Natural killer cell (primary cell): ENCODE data around the gene DDX27. TPM values are rescaled to one million over a fixed set of nuclear protein-coding genes. Genes with fewer than 3 reads are reported as not detected.

ENCODE experiments used
- ATAC-seq, 3 donors: fragments of 150-1000 bp in 2 of 3; fragments of 200-7000 bp in 1 of 3; cut with Tn5 transposase; 1 replicate in 1 of 3; 2 replicates in 2 of 3; pipeline ENCODE4 v1.10.0; 2021; ENCODE audit warnings: mild to moderate bottlenecking in 2 of 3, moderate library complexity in 2 of 3
- DNase-seq, 2 donors: peaks; one replicate each; pipeline versions ENCODE4 v3.0.0 to v3.0.0-alpha.2; 2013 to 2021; ENCODE audit warnings: mixed read lengths in 1 of 2
- H3K27ac ChIP-seq: one replicate; pipeline ENCODE4 v1.5.1; 2013; ENCODE audit warnings: mild to moderate bottlenecking, low read length
- H3K27me3 ChIP-seq: one replicate; pipeline ENCODE4 v1.6.1; 2013; ENCODE audit warnings: low read length; ENCODE audit not compliant: control insufficient read depth, insufficient read depth
- H3K36me3 ChIP-seq: one replicate; pipeline ENCODE4 v1.6.1; 2013; ENCODE audit warnings: low read length; ENCODE audit not compliant: control insufficient read depth, insufficient read depth
- H3K4me1 ChIP-seq: one replicate; pipeline ENCODE4 v1.6.1; 2013; ENCODE audit warnings: low read length; ENCODE audit not compliant: control insufficient read depth, insufficient read depth
- H3K4me3 ChIP-seq: one replicate; pipeline ENCODE4 v1.5.1; 2013; ENCODE audit warnings: low read length
- H3K9me3 ChIP-seq: one replicate; pipeline ENCODE4 v1.6.1; 2013; ENCODE audit warnings: low read length; ENCODE audit not compliant: control insufficient read depth, insufficient read depth
- H3K27ac Mint-ChIP-seq, 2 donors: one replicate each; pipeline ENCODE4 v1.8.0; 2022; ENCODE audit warnings: mild to moderate bottlenecking in 2 of 2, mixed read lengths in 2 of 2, moderate library complexity in 1 of 2
- H3K27me3 Mint-ChIP-seq, 2 donors: one replicate each; pipeline ENCODE4 v1.8.0; 2022; ENCODE audit warnings: low read depth in 2 of 2, mixed read lengths in 2 of 2
- H3K36me3 Mint-ChIP-seq: one replicate; pipeline ENCODE4 v1.8.0; 2022; ENCODE audit warnings: mixed read lengths
- H3K4me1 Mint-ChIP-seq, 2 donors: one replicate each; pipeline ENCODE4 v1.8.0; 2022; ENCODE audit warnings: mixed read lengths in 2 of 2
- H3K4me3 Mint-ChIP-seq: one replicate; pipeline ENCODE4 v1.8.0; 2022; ENCODE audit warnings: mild to moderate bottlenecking, moderate library complexity, mixed read lengths
- H3K9me3 Mint-ChIP-seq, 2 donors: one replicate each; pipeline ENCODE4 v1.8.0; 2022; ENCODE audit warnings: mixed read lengths in 2 of 2
- WGBS: methylation state at CpG from one replicate; pipeline ENCODE4 v1.1.7; 2013; ENCODE audit warnings: missing lambda C conversion rate; ENCODE audit not compliant: insufficient coverage; 5-methylcytosine and 5-hydroxymethylcytosine counted together
- intact Hi-C: fragments of 100-400 bp; cut with micrococcal nuclease; formaldehyde crosslinking; loops from one replicate; pipeline ENCODE4 v1.14.2; 2022
- total RNA-seq, 4 donors: library from RNA; stranded (reverse); fragments of 120-200 nt in 1 of 4; gene quantifications; one replicate each; pipeline versions ENCODE4 v1.2.3 to v1.2.4, GENCODE V29; 2013 to 2022
- TF ChIP-seq, protein P1 (sequence below): fragments of 200-600 bp; IDR thresholded peaks from one replicate; pipeline ENCODE4 v1.8.0; 2022; ENCODE audit warnings: antibody characterized with exemption

The DDX27 gene
- total RNA-seq, 3 donors from 2014 or later (not counting 1 experiment from before 2014, with no cell fraction given) = 71.5 to 91.3 (median 75.9) TPM

DNA sequence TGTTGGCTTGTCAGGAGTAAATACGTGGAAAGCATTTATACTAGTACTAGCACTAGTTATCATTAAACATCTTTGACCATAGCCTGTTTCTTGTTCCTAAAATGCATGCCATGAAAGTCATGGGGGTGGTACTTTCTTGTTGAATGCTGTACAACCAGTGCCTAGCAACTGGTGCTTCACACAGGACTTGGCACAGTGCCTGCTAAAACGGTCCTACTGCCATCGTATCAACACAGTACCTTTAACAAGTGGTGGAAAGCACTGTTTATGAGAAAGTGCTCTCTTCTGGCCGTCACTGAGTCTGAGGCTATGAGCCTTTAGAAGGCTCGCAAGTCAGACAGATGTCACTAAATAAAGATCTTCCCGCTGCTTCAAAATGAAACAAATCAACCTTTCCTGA lies 37.0 kb downstream of the DDX27 start:
- Mint-ChIP-seq H3K4me1 (no peaks in the 10 kb centered on the region), H3K27ac (peak overlapping the region in 1 of 2 donors; percentile 36)
- TF ChIP-seq, protein P1, sequence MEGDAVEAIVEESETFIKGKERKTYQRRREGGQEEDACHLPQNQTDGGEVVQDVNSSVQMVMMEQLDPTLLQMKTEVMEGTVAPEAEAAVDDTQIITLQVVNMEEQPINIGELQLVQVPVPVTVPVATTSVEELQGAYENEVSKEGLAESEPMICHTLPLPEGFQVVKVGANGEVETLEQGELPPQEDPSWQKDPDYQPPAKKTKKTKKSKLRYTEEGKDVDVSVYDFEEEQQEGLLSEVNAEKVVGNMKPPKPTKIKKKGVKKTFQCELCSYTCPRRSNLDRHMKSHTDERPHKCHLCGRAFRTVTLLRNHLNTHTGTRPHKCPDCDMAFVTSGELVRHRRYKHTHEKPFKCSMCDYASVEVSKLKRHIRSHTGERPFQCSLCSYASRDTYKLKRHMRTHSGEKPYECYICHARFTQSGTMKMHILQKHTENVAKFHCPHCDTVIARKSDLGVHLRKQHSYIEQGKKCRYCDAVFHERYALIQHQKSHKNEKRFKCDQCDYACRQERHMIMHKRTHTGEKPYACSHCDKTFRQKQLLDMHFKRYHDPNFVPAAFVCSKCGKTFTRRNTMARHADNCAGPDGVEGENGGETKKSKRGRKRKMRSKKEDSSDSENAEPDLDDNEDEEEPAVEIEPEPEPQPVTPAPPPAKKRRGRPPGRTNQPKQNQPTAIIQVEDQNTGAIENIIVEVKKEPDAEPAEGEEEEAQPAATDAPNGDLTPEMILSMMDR = no peak

DNA sequence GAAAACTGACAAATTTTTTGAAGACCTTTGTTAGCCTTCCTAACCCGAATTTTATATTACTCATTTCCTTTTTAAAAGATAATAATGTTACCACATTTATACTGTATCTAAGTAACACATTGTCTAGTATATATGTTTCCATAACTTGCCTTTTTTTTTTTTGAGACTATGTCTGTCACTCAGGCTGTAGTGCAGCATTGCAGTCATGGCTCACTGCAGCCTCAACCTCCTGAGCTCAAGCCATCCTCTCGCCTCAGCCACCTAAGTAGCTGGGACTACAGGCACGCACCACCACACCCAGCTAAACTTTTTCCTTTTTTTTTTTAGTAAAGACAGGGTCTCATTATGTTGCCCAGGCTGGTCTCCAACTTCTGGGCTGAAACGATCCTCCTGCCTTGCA lies 40.1 kb downstream of the DDX27 start:
- Mint-ChIP-seq H3K27ac (no peak overlapping the region), H3K27me3 (no peaks in the 10 kb centered on the region), H3K4me3 (no peak overlapping the region), H3K36me3 (peaks cover 45% of the 10 kb centered on the region), H3K4me1 (no peaks in the 10 kb centered on the region), H3K9me3 (no peaks in the 10 kb centered on the region)
- Histone ChIP-seq H3K4me1 (no peaks in the 10 kb centered on the region), H3K4me3 (no peak overlapping the region), H3K27me3 (no peaks in the 10 kb centered on the region), H3K9me3 (no peaks in the 10 kb centered on the region), H3K36me3 (peaks cover 79% of the 10 kb centered on the region), H3K27ac (no peak overlapping the region)
- 65% methylated on average over 3 of the region's 4 CpGs for WGBS
- TF ChIP-seq, protein P1 = no peak
- DNase-seq (no peak), ATAC-seq (no peak)
- intact Hi-C loops = no loop called here

More for the DNA sequence above, 37.0 kb downstream of the DDX27 start:
- H3K36me3 Mint-ChIP-seq = peaks cover 40% of the 10 kb centered on the region
- Histone ChIP-seq H3K36me3 (peaks cover 83% of the 10 kb centered on the region), H3K27me3 (no peaks in the 10 kb centered on the region), H3K9me3 (no peaks in the 10 kb centered on the region), H3K4me1 (no peaks in the 10 kb centered on the region), H3K27ac (no peak overlapping the region), H3K4me3 (no peak overlapping the region)
- no peaks in the 10 kb centered on the region for H3K27me3 Mint-ChIP-seq
- no peak overlapping the region for H3K4me3 Mint-ChIP-seq
- intact Hi-C loops = no loop called here
- no peak for ATAC-seq
- no peak for DNase-seq
- WGBS = 93% methylated on average over 5 of the region's 6 CpGs
- no peaks in the 10 kb centered on the region for H3K9me3 Mint-ChIP-seq

DNA sequence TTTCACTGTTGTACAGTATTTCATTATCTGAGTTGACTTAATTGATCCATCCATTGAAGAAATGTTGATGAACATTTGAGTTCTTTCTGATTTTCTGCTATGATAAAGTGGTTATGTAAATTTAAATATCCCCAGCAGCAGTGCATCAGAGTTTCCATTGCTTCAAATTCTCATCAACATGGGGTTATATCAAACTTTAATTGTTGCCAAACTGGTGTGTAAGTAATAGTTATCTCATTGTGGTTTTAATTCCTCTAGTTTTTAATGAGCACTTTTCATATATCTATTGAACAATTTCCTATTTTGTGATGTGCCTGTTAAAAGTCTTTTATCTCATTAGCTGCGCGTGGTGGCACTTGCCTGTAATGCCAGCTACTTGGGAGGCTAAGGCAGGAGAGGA lies 40.6 kb downstream of the DDX27 start:
- Histone ChIP-seq H3K27me3 (no peaks in the 10 kb centered on the region), H3K4me3 (no peak overlapping the region), H3K27ac (no peak overlapping the region), H3K36me3 (peaks cover 79% of the 10 kb centered on the region), H3K9me3 (no peaks in the 10 kb centered on the region), H3K4me1 (no peaks in the 10 kb centered on the region)
- no peaks in the 10 kb centered on the region for H3K27me3 Mint-ChIP-seq
- H3K4me3 Mint-ChIP-seq = no peak overlapping the region
- no peak overlapping the region for H3K27ac Mint-ChIP-seq
- ATAC-seq (no peak), DNase-seq (no peak)
- TF ChIP-seq, protein P1 = no peak
- H3K4me1 Mint-ChIP-seq = peaks cover 0 to 2% of the 10 kb centered on the region in 2 donors
- H3K9me3 Mint-ChIP-seq = no peaks in the 10 kb centered on the region
- intact Hi-C loops = no loop called here
- WGBS = 94% methylated on average over 2 of the region's 2 CpGs
- H3K36me3 Mint-ChIP-seq = peaks cover 40% of the 10 kb centered on the region

DNA sequence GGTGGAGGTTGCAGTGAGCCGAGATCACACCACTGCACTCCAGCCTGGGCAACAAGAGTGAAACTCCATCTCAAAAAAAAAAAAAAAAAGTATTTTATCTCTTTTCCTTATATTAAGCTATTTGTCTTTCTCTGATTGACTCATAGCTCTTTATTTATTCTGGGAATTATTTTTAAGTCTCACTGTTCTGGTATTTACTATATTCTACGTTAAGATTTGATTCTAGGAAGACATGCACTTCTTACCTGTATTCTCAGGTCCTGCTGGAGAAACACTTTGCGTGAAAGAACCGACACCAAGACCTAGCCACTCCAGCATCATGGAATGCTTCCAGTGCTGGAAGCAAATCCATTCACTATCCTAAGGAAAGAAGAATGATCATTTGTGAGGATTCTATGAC lies 41.0 kb downstream of the DDX27 start:
- intact Hi-C loops = no loop called here
- Mint-ChIP-seq H3K27me3 (no peaks in the 10 kb centered on the region), H3K36me3 (peaks cover 36% of the 10 kb centered on the region), H3K4me1 (peaks cover 3 to 6% of the 10 kb centered on the region in 2 donors), H3K9me3 (no peaks in the 10 kb centered on the region), H3K27ac (no peak overlapping the region), H3K4me3 (no peak overlapping the region)
- TF ChIP-seq, protein P1 = no peak
- DNase-seq (no peak), ATAC-seq (no peak)
- Histone ChIP-seq H3K4me3 (no peak overlapping the region), H3K9me3 (no peaks in the 10 kb centered on the region), H3K4me1 (no peaks in the 10 kb centered on the region), H3K27ac (no peak overlapping the region), H3K36me3 (peaks cover 80% of the 10 kb centered on the region), H3K27me3 (no peaks in the 10 kb centered on the region)
- WGBS = 90% methylated on average over 3 of the region's 4 CpGs
